Gastrocnemius medialis (tissue), 4 donors: ENCODE results near the gene CACNA1B.

Source experiments
- CTCF ChIP-seq, 5 experiments: fragments of 450-650 bp in 3 of 5; fragments of 200-600 bp in 2 of 5; sonication (generic) in 2 of 5; IDR thresholded peaks in 4 of 5; conservative IDR thresholded peaks in 1 of 5; 1 replicate in 4 of 5; 2 replicates in 1 of 5; pipeline ENCODE4 v1.5.1; 2016 to 2019; ENCODE audit warnings: antibody characterized with exemption in 5 of 5, mild to moderate bottlenecking in 3 of 5, moderate library complexity in 3 of 5
- POLR2A ChIP-seq, 2 donors: fragments of 450-650 bp; IDR thresholded peaks; one replicate each; pipeline ENCODE4 v1.6.1; 2017; ENCODE audit warnings: antibody characterized with exemption in 2 of 2, mild to moderate bottlenecking in 2 of 2, moderate library complexity in 2 of 2

GRCh38 chr9:137968235-137968634 is 90.7 kb downstream of the CACNA1B start:
- TF ChIP-seq CTCF (IDR thresholded peaks at IDR 0.05 in 4 of 5, conservative IDR thresholded peaks at IDR 0.05 in 1 of 5) (no peak), POLR2A (IDR thresholded peaks at IDR 0.05) (no peak)
